SK-N-SH (cell line): Measurements from ENCODE around the gene PROM2. TPM values are rescaled to one million over a fixed set of nuclear protein-coding genes. Genes with fewer than 3 reads are reported as not detected.

Source experiments
- CTCF ChIA-PET: fragments of 300-600, 350-600 bp; formaldehyde crosslinking; extraction: SDS; loops from one replicate; lab custom pipeline; 2021; lab: Yijun Ruan, JAX
- POLR2A ChIA-PET: fragments of 350-600 bp; sonication (Branson Sonifier 250); formaldehyde crosslinking; extraction: SDS; loops from one replicate; lab custom pipeline; 2020; ENCODE audit warnings: antibody characterized with exemption, inconsistent platforms; lab: Yijun Ruan, JAX
- DNase-seq: peaks from one replicate; pipeline ENCODE4 v3.0.0; 2012
- H2AFZ ChIP-seq: fragments of 200-600 bp; sonication (generic); 2 replicates; pipeline ENCODE4 v1.8.1; 2016; ENCODE audit warnings: antibody characterized with exemption, mild to moderate bottlenecking, low read depth
- H3F3A ChIP-seq: fragments of 200-600 bp; sonication (generic); replicated peaks from 2 replicates; pipeline ENCODE3; 2016; ENCODE audit warnings: antibody characterized with exemption, mild to moderate bottlenecking; ENCODE audit not compliant: insufficient read depth
- H3K27ac ChIP-seq, 2 experiments: fragments of 200-500 bp in 1 of 2; fragments of 200-600 bp in 1 of 2; sonication (Bioruptor generic) in 1 of 2; sonication (generic), shearing (Covaris generic) in 1 of 2; 2 replicates each; pipeline versions ENCODE4 v1.5.1 to v1.6.1; 2014 to 2016; ENCODE audit warnings: low read depth in 2 of 2, inconsistent platforms in 1 of 2, low read length in 1 of 2, mild to moderate bottlenecking in 1 of 2, mixed read lengths in 1 of 2
- H3K27me3 ChIP-seq: fragments of 200-600 bp; sonication (generic), shearing (Covaris generic); 2 replicates; pipeline ENCODE4 v1.6.1; 2016; ENCODE audit warnings: mixed run types; ENCODE audit not compliant: insufficient read depth
- H3K36me3 ChIP-seq, 2 experiments: fragments of 200-500 bp in 1 of 2; fragments of 200-600 bp in 1 of 2; sonication (Bioruptor generic) in 1 of 2; sonication (generic) in 1 of 2; replicated peaks in 1 of 2; 2 replicates each; pipeline versions ENCODE3 to v1.5.1; 2014 to 2016; ENCODE audit warnings: low read length in 1 of 2, mild to moderate bottlenecking in 1 of 2; ENCODE audit not compliant: insufficient read depth in 2 of 2, control insufficient read depth in 1 of 2
- H3K4me1 ChIP-seq, 2 experiments: fragments of 200-500 bp in 1 of 2; fragments of 200-600 bp in 1 of 2; sonication (Bioruptor generic) in 1 of 2; sonication (generic), shearing (Covaris generic) in 1 of 2; 2 replicates each; pipeline versions ENCODE4 v1.5.1 to v1.6.1; 2014 to 2016; ENCODE audit warnings: low read depth in 1 of 2, low read length in 1 of 2, mixed run types in 1 of 2; ENCODE audit not compliant: insufficient read depth in 2 of 2, control insufficient read depth in 1 of 2
- H3K4me2 ChIP-seq: fragments of 200-600 bp; sonication (generic), shearing (Covaris generic); 2 replicates; pipeline ENCODE4 v1.6.1; 2017; ENCODE audit warnings: mixed run types
- H3K4me3 ChIP-seq, 2 experiments: fragments of 200-500 bp in 1 of 2; fragments of 200-600 bp in 1 of 2; sonication (Bioruptor generic) in 1 of 2; sonication (generic), shearing (Covaris generic) in 1 of 2; 2 replicates each; pipeline versions ENCODE4 v1.5.1 to v1.8.1; 2014 to 2016; ENCODE audit warnings: low read depth in 2 of 2, inconsistent platforms in 1 of 2, low read length in 1 of 2, mild to moderate bottlenecking in 1 of 2, mixed read lengths in 1 of 2, moderate library complexity in 1 of 2
- H3K79me2 ChIP-seq: fragments of 200-600 bp; sonication (generic); 2 replicates; pipeline ENCODE4 v1.8.1; 2017; ENCODE audit warnings: mild to moderate bottlenecking; ENCODE audit not compliant: insufficient read depth
- H3K9ac ChIP-seq: fragments of 200-600 bp; sonication (generic); 2 replicates; pipeline ENCODE4 v1.6.1; 2017; ENCODE audit warnings: mixed run types
- H3K9me2 ChIP-seq: fragments of 200-600 bp; sonication (generic); 2 replicates; pipeline ENCODE4 v1.6.1; 2017; ENCODE audit warnings: mixed run types
- H3K9me3 ChIP-seq: fragments of 200-600 bp; sonication (generic); 2 replicates; pipeline ENCODE4 v1.6.1; 2017; ENCODE audit warnings: mixed run types, mild to moderate bottlenecking, moderate library complexity
- H4K20me1 ChIP-seq: fragments of 200-600 bp; sonication (generic); 2 replicates; pipeline ENCODE4 v1.6.1; 2017; ENCODE audit warnings: mild to moderate bottlenecking, mixed run types; ENCODE audit not compliant: insufficient read depth
- CHD2 ChIP-seq: fragments of 150-350 bp; IDR thresholded peaks from 2 replicates; pipeline ENCODE4 v1.6.1; 2018; ENCODE audit warnings: low read length; ENCODE audit not compliant: partially characterized antibody
- CTCF ChIP-seq: fragments of 200-600 bp; sonication (generic); IDR thresholded peaks from 2 replicates; pipeline ENCODE4 v1.6.1; 2017; ENCODE audit warnings: antibody characterized with exemption, mild to moderate bottlenecking, moderate library complexity
- EZH2phosphoT487 ChIP-seq: fragments of 200-600 bp; sonication (generic); IDR thresholded peaks from 2 replicates; pipeline ENCODE4 v1.6.1; 2017; ENCODE audit warnings: low read depth, mixed run types, mild to moderate bottlenecking, antibody characterized with exemption, moderate library complexity, borderline replicate concordance
- GABPA ChIP-seq: IDR thresholded peaks from 2 replicates; pipeline ENCODE4 v1.4.0; 2012; ENCODE audit warnings: low read depth, mild to moderate bottlenecking
- JUND ChIP-seq: IDR thresholded peaks from 2 replicates; pipeline ENCODE4 v1.4.0; 2012
- NFIC ChIP-seq: IDR thresholded peaks from 2 replicates; pipeline ENCODE4 v1.4.0; 2012; ENCODE audit warnings: borderline replicate concordance
- NRF1 ChIP-seq: IDR thresholded peaks from 2 replicates; pipeline ENCODE4 v1.6.1; 2012; ENCODE audit warnings: low read depth, mild to moderate bottlenecking, low read length
- SIN3A ChIP-seq: IDR thresholded peaks from 2 replicates; pipeline ENCODE4 v1.6.1; 2012; ENCODE audit warnings: low read depth, mild to moderate bottlenecking, low read length, moderate library complexity, borderline replicate concordance
- TEAD4 ChIP-seq: IDR thresholded peaks from 2 replicates; pipeline ENCODE4 v1.4.0; 2012; ENCODE audit warnings: mild to moderate bottlenecking, borderline replicate concordance; ENCODE audit not compliant: insufficient read depth
- USF1 ChIP-seq: IDR thresholded peaks from 2 replicates; pipeline ENCODE4 v1.4.0; 2012; ENCODE audit warnings: low read depth, borderline replicate concordance
- USF2 ChIP-seq: fragments of 150-350 bp; IDR thresholded peaks from 2 replicates; pipeline ENCODE4 v1.6.1; 2017; ENCODE audit warnings: antibody characterized with exemption, low read length, low read depth, borderline replicate concordance
- WGBS: methylation state at CpG from one replicate; pipeline ENCODE4 v1.1.6; 2017; ENCODE audit warnings: low lambda C conversion rate; 5-methylcytosine and 5-hydroxymethylcytosine counted together
- polyA plus RNA-seq, 3 experiments: library from polyadenylated mRNA; depleted of rRNA; stranded (reverse); fragments of >200 nt; gene quantifications; 2 replicates each; pipeline ENCODE4 v1.2.3, GENCODE V29; 2012
- TF ChIP-seq, protein P1 (sequence below): IDR thresholded peaks from 2 replicates; pipeline ENCODE4 v1.4.0; 2012; ENCODE audit warnings: low read depth, borderline replicate concordance

PROM2 gene
- polyA plus RNA-seq, 1 of the 3 experiments (the other 2 are of a cell fraction) = 0.38 TPM

GRCh38 chr2:95270541-95271081 is 3.6 kb upstream of the PROM2 start:
- Histone ChIP-seq H4K20me1 (no peaks in the 10 kb centered on the region), H3K9me2 (no peaks in the 10 kb centered on the region), H3K27ac (no peak overlapping the region), H3K4me2 (no peak overlapping the region), H3F3A (no peaks in the 10 kb centered on the region), H3K36me3 (no peaks in the 10 kb centered on the region), H3K4me1 (no peaks in the 10 kb centered on the region), H3K9me3 (no peaks in the 10 kb centered on the region)
- CTCF ChIA-PET = no interaction called here
- no peak for TF ChIP-seq USF2
- TF ChIP-seq GABPA = no peak
- no peak for TF ChIP-seq EZH2phosphoT487
- TF ChIP-seq TEAD4 = no peak
- TF ChIP-seq NRF1 = no peak
- TF ChIP-seq JUND = no peak
- TF ChIP-seq, protein P1, sequence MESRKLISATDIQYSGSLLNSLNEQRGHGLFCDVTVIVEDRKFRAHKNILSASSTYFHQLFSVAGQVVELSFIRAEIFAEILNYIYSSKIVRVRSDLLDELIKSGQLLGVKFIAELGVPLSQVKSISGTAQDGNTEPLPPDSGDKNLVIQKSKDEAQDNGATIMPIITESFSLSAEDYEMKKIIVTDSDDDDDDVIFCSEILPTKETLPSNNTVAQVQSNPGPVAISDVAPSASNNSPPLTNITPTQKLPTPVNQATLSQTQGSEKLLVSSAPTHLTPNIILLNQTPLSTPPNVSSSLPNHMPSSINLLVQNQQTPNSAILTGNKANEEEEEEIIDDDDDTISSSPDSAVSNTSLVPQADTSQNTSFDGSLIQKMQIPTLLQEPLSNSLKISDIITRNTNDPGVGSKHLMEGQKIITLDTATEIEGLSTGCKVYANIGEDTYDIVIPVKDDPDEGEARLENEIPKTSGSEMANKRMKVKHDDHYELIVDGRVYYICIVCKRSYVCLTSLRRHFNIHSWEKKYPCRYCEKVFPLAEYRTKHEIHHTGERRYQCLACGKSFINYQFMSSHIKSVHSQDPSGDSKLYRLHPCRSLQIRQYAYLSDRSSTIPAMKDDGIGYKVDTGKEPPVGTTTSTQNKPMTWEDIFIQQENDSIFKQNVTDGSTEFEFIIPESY = no peak
- TF ChIP-seq SIN3A = no peak
- no peak for TF ChIP-seq NFIC
- no peak for TF ChIP-seq CHD2
- no peak for TF ChIP-seq USF1
- no peak for TF ChIP-seq CTCF
- TF ChIP-seq, all 33 proteins: peak for 0
- no peak overlapping the region for H3K4me3 ChIP-seq
- DNase-seq = no peak
- H3K27me3 ChIP-seq = no peaks in the 10 kb centered on the region
- POLR2A ChIA-PET = no interaction called here
- WGBS = 63% methylated on average over 3 of the region's 8 CpGs
- H2AFZ ChIP-seq = no peak overlapping the region
- H3K79me2 ChIP-seq = no peaks in the 10 kb centered on the region
- H3K9ac ChIP-seq = no peak overlapping the region
